ES-I3 (cell line): ENCODE results near the gene SEL1L.
A peak's percentile ranks its signal among the peaks of the same experiment; 100 is the strongest.

Experiments
- H3K36me3 ChIP-seq: 2 replicates; pipeline ENCODE4 v1.6.1; 2013; ENCODE audit warnings: mild to moderate bottlenecking, low read length, control low read depth, moderate library complexity; ENCODE audit not compliant: insufficient read depth
- H3K4me1 ChIP-seq: 2 replicates; pipeline ENCODE4 v1.6.1; 2013; ENCODE audit warnings: mild to moderate bottlenecking, control low read depth, low read length; ENCODE audit not compliant: insufficient read depth
- H3K9ac ChIP-seq: 2 replicates; pipeline ENCODE4 v1.6.1; 2013; ENCODE audit warnings: low read depth, mild to moderate bottlenecking, low read length, moderate library complexity
- H3K9me3 ChIP-seq: 2 replicates; pipeline ENCODE4 v1.6.1; 2013; ENCODE audit warnings: mild to moderate bottlenecking, low read length, moderate library complexity; ENCODE audit not compliant: control insufficient read depth, insufficient read depth

SEL1L gene

GRCh38 chr14:81533536-81534343 is at the start of gene SEL1L:
Gene SEL1L, minus strand, starts transcription at chr14:81533853. Its CDS starts 109 bp downstream, at chr14:81533744.
- Histone ChIP-seq H3K9me3 (no peaks in the 10 kb centered on the region; the same call in 1 of the 2 replicates), H3K9ac (peak within 1 kb of the TSS; percentile 80), H3K4me1 (no peaks in the 10 kb centered on the region), H3K36me3 (no peaks in the 10 kb centered on the region)

GRCh38 chr14:81582420-81582819 is 48.8 kb upstream of the SEL1L start:
- no peaks in the 10 kb centered on the region; the same call in 1 of the 2 replicates for H3K9me3 ChIP-seq
- H3K4me1 ChIP-seq: no peaks in the 10 kb centered on the region
- H3K36me3 ChIP-seq: no peaks in the 10 kb centered on the region
- H3K9ac ChIP-seq: no peak overlapping the region

- H3K4me1 ChIP-seq: no peaks in the 10 kb centered on the region
- H3K9me3 ChIP-seq: no peaks in the 10 kb centered on the region; the same call in 1 of the 2 replicates
- H3K36me3 ChIP-seq: no peaks in the 10 kb centered on the region
- H3K9ac ChIP-seq: no peak overlapping the region
These were observed 45.5 kb upstream of the SEL1L start for GRCh38 chr14:81579115-81579514.

GRCh38 chr14:81571437-81571836 is 37.8 kb upstream of the SEL1L start:
- Histone ChIP-seq H3K4me1 (no peaks in the 10 kb centered on the region), H3K36me3 (no peaks in the 10 kb centered on the region), H3K9ac (no peak overlapping the region), H3K9me3 (no peaks in the 10 kb centered on the region)

- peaks cover 5% of the 10 kb centered on the region; the same call in 1 of the 2 replicates for H3K4me1 ChIP-seq
- H3K36me3 ChIP-seq: no peaks in the 10 kb centered on the region
- H3K9ac ChIP-seq: no peak overlapping the region
- H3K9me3 ChIP-seq: no peaks in the 10 kb centered on the region
These were observed 33.6 kb upstream of the SEL1L start for GRCh38 chr14:81567302-81567701.

GRCh38 chr14:81565441-81566290 is 32.0 kb upstream of the SEL1L start:
- Histone ChIP-seq H3K4me1 (peaks cover 9% of the 10 kb centered on the region; the same call in 1 of the 2 replicates), H3K9me3 (no peaks in the 10 kb centered on the region), H3K9ac (no peak overlapping the region), H3K36me3 (no peaks in the 10 kb centered on the region)

- H3K36me3 ChIP-seq: no peaks in the 10 kb centered on the region
- H3K9me3 ChIP-seq: no peaks in the 10 kb centered on the region; the same call in 1 of the 2 replicates
- no peak overlapping the region for H3K9ac ChIP-seq
- peaks cover 9% of the 10 kb centered on the region; the same call in 1 of the 2 replicates for H3K4me1 ChIP-seq
These were observed 29.2 kb upstream of the SEL1L start for GRCh38 chr14:81562818-81563217.

- H3K9me3 ChIP-seq: no peaks in the 10 kb centered on the region; the same call in 1 of the 2 replicates
- H3K36me3 ChIP-seq: no peaks in the 10 kb centered on the region
- no peak overlapping the region for H3K9ac ChIP-seq
- H3K4me1 ChIP-seq: peaks cover 9% of the 10 kb centered on the region; the same call in 1 of the 2 replicates
These were observed 27.6 kb upstream of the SEL1L start for GRCh38 chr14:81561084-81561775.

- H3K9me3 ChIP-seq: no peaks in the 10 kb centered on the region; the same call in 1 of the 2 replicates
- no peaks in the 10 kb centered on the region for H3K36me3 ChIP-seq
- no peak overlapping the region for H3K9ac ChIP-seq
- H3K4me1 ChIP-seq: peaks cover 9% of the 10 kb centered on the region; the same call in 1 of the 2 replicates
These were observed 25.7 kb upstream of the SEL1L start for GRCh38 chr14:81559385-81559784.

- Histone ChIP-seq H3K9ac (no peak overlapping the region), H3K9me3 (no peaks in the 10 kb centered on the region; the same call in 1 of the 2 replicates), H3K4me1 (0 out of 2 replicates have a peak, but pooled peaks cover 4% of the 10 kb centered on the region), H3K36me3 (no peaks in the 10 kb centered on the region)
These were observed 23.5 kb upstream of the SEL1L start for GRCh38 chr14:81557146-81557545.

GRCh38 chr14:81555684-81556083 is 22.0 kb upstream of the SEL1L start:
- no peaks in the 10 kb centered on the region; the same call in 1 of the 2 replicates for H3K9me3 ChIP-seq
- no peaks in the 10 kb centered on the region for H3K36me3 ChIP-seq
- H3K9ac ChIP-seq: no peak overlapping the region
- no peaks in the 10 kb centered on the region for H3K4me1 ChIP-seq

- Histone ChIP-seq H3K9me3 (no peaks in the 10 kb centered on the region; the same call in 1 of the 2 replicates), H3K36me3 (no peaks in the 10 kb centered on the region), H3K4me1 (no peaks in the 10 kb centered on the region), H3K9ac (no peak overlapping the region)
These were observed 21.4 kb upstream of the SEL1L start for GRCh38 chr14:81555051-81555450.

- Histone ChIP-seq H3K9me3 (no peaks in the 10 kb centered on the region), H3K9ac (no peak overlapping the region), H3K36me3 (no peaks in the 10 kb centered on the region), H3K4me1 (no peaks in the 10 kb centered on the region)
These were observed 17.8 kb upstream of the SEL1L start for GRCh38 chr14:81551471-81551870.
